Activated naive CD8-positive, alpha-beta T cell (primary cell): Measurements from ENCODE around the gene PKNOX2.

Experiments used
- H3K27ac Mint-ChIP-seq: one replicate; pipeline ENCODE4 v1.8.0; 2021; ENCODE audit warnings: mixed read lengths
- H3K27me3 Mint-ChIP-seq: one replicate; pipeline ENCODE4 v1.8.0; 2021; ENCODE audit warnings: mixed read lengths
- H3K36me3 Mint-ChIP-seq: one replicate; pipeline ENCODE4 v1.8.0; 2021; ENCODE audit warnings: mixed read lengths
- H3K4me1 Mint-ChIP-seq: one replicate; pipeline ENCODE4 v1.8.0; 2021; ENCODE audit warnings: low read depth, mixed read lengths
- H3K4me3 Mint-ChIP-seq: one replicate; pipeline ENCODE4 v1.8.0; 2021; ENCODE audit warnings: mild to moderate bottlenecking, mixed read lengths
- H3K9me3 Mint-ChIP-seq: one replicate; pipeline ENCODE4 v1.8.0; 2021; ENCODE audit warnings: low read depth, mixed read lengths

PKNOX2 gene

GRCh38 chr11:125441648-125442410, 277.3 kb downstream of the PKNOX2 start:
- no peak overlapping the region for H3K27ac Mint-ChIP-seq
- no peak overlapping the region for H3K4me3 Mint-ChIP-seq
- peaks cover 12% of the 10 kb centered on the region for H3K27me3 Mint-ChIP-seq
- H3K4me1 Mint-ChIP-seq = no peaks in the 10 kb centered on the region
- H3K9me3 Mint-ChIP-seq = no peaks in the 10 kb centered on the region
- no peaks in the 10 kb centered on the region for H3K36me3 Mint-ChIP-seq

DNA sequence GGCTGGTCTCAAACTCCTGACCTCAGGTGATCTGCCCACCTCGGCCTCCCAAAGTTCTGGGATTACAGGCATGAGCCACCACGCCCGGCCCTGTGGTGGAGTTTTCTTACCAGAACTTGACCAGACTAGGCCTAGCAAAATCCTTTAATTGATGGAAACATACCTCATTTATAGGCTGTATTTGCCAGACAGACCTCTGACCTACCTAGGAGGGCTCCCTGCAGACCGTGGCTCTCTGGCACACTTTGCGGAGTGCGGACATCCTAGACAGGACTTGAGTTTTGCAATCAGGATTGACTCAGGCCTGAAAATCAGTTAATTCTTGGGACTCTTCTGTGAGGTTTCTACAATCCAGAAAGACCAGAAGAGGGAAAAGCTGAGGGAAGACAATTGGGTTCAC, 278.4 kb downstream of the PKNOX2 start:
- no peaks in the 10 kb centered on the region for H3K36me3 Mint-ChIP-seq
- H3K9me3 Mint-ChIP-seq = no peaks in the 10 kb centered on the region
- H3K4me3 Mint-ChIP-seq = no peak overlapping the region
- H3K27ac Mint-ChIP-seq = no peak overlapping the region
- H3K27me3 Mint-ChIP-seq = peaks cover 10% of the 10 kb centered on the region
- H3K4me1 Mint-ChIP-seq = no peaks in the 10 kb centered on the region

DNA sequence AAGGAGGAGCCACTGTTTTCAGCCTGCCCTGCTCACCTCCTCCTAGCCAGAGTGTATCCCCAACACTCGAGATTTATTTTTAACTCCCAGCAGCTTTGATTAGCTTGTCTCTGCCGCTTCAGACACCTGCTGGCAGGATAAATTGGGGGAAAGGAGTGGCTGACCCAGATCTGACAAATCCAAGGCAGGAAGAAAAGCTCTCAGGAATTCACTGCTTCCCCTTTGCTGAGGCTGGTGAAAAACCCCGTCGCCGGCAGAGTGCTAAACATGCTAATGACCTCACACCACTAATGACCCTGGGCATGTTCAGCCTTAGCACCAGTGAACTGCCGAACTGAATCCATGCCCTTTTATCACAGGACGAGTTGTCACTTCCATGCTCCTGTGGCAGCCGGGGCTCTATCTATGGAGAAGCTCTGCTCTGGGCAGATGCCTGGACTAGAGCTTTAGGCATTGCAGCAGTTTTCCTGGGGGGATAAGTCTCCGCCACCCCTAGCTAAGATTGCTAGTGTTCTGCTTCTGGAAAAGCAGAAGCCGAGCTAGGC, 279.3 kb downstream of the PKNOX2 start:
- Mint-ChIP-seq H3K4me1 (no peaks in the 10 kb centered on the region), H3K36me3 (no peaks in the 10 kb centered on the region)

DNA sequence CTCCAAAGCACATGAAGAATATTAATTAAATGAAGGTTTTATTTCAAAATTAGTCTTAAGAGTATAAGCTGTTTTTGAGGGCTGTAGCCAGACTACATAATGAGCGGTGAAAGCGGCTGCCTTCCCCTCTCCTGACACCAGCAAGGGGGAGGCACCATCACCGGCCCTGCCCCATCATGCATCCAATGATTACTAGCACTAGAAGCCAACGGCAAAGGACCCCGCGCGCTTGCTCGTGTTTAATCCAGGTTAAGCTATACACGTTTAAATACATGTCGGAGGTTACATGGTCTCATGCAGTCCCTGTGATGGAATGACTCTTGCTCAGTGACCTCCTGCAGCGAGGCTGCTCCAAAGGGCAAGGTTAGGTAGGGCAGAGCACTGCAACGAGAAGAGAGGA, 281.2 kb downstream of the PKNOX2 start:
- Mint-ChIP-seq H3K27ac (no peak overlapping the region), H3K36me3 (no peaks in the 10 kb centered on the region), H3K4me3 (no peak overlapping the region), H3K27me3 (peaks cover 7% of the 10 kb centered on the region), H3K9me3 (no peaks in the 10 kb centered on the region), H3K4me1 (no peaks in the 10 kb centered on the region)

More for the DNA sequence above, 279.3 kb downstream of the PKNOX2 start:
- Mint-ChIP-seq H3K4me3 (no peak overlapping the region), H3K27me3 (peaks cover 10% of the 10 kb centered on the region), H3K27ac (no peak overlapping the region), H3K9me3 (no peaks in the 10 kb centered on the region)

- H3K27ac Mint-ChIP-seq = no peak overlapping the region
- H3K4me3 Mint-ChIP-seq = no peak overlapping the region
- H3K9me3 Mint-ChIP-seq = no peaks in the 10 kb centered on the region
- no peaks in the 10 kb centered on the region for H3K36me3 Mint-ChIP-seq
- H3K27me3 Mint-ChIP-seq = peaks cover 2% of the 10 kb centered on the region
- H3K4me1 Mint-ChIP-seq = peaks cover under 1% of the 10 kb centered on the region
Observed at GRCh38 chr11:125446279-125446678, 281.7 kb downstream of the PKNOX2 start.

DNA sequence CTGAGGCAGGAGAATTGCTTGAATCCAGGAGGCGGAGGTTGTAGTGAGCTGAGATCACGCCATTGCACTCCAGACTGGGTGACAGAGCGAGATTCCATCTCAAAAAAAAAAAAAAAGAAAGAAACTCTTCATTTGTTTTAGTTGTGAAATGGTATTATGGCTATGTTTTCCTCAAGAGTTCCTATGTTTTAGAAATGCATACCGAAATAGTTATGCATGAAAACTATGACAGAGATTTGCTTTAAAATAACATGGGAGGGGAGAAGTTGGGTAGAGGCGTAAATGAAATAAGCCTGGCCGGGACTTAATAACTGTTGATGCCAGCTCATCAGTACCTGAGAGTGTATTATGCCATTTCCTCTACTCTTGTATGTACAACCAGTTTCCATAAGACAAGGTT, 283.2 kb downstream of the PKNOX2 start:
- H3K9me3 Mint-ChIP-seq = no peaks in the 10 kb centered on the region
- H3K4me3 Mint-ChIP-seq = no peak overlapping the region
- H3K4me1 Mint-ChIP-seq = peaks cover 6% of the 10 kb centered on the region
- H3K27ac Mint-ChIP-seq = no peak overlapping the region
- peaks cover 2% of the 10 kb centered on the region for H3K27me3 Mint-ChIP-seq
- no peaks in the 10 kb centered on the region for H3K36me3 Mint-ChIP-seq

- Mint-ChIP-seq H3K9me3 (no peaks in the 10 kb centered on the region), H3K36me3 (no peaks in the 10 kb centered on the region), H3K27ac (no peak overlapping the region), H3K27me3 (peaks cover 2% of the 10 kb centered on the region), H3K4me3 (no peak overlapping the region), H3K4me1 (peaks cover 6% of the 10 kb centered on the region)
Observed at GRCh38 chr11:125448136-125448535, 283.6 kb downstream of the PKNOX2 start.

DNA sequence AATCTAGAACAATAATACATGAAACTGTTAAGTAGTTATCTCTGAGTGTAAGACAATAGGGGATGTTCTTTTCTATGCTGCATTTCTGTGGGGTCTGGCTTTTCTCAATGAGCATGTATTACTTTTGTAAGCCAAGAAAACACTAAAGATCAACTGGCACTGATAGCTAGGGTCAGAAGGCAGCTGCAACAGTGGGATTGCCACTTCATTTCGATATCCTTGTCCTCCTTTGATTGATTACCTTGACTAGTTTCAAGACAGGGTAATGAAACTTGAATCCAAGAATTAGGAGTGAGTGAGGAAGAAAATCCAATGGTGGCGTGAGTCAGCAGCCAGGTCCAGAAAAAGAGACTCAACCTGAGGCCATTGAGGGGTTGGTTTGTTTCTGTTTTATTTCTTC, 285.0 kb downstream of the PKNOX2 start:
- H3K27me3 Mint-ChIP-seq = no peaks in the 10 kb centered on the region
- no peaks in the 10 kb centered on the region for H3K9me3 Mint-ChIP-seq
- H3K4me1 Mint-ChIP-seq = peaks cover 6% of the 10 kb centered on the region
- H3K36me3 Mint-ChIP-seq = no peaks in the 10 kb centered on the region
- no peak overlapping the region for H3K27ac Mint-ChIP-seq
- no peak overlapping the region for H3K4me3 Mint-ChIP-seq

DNA sequence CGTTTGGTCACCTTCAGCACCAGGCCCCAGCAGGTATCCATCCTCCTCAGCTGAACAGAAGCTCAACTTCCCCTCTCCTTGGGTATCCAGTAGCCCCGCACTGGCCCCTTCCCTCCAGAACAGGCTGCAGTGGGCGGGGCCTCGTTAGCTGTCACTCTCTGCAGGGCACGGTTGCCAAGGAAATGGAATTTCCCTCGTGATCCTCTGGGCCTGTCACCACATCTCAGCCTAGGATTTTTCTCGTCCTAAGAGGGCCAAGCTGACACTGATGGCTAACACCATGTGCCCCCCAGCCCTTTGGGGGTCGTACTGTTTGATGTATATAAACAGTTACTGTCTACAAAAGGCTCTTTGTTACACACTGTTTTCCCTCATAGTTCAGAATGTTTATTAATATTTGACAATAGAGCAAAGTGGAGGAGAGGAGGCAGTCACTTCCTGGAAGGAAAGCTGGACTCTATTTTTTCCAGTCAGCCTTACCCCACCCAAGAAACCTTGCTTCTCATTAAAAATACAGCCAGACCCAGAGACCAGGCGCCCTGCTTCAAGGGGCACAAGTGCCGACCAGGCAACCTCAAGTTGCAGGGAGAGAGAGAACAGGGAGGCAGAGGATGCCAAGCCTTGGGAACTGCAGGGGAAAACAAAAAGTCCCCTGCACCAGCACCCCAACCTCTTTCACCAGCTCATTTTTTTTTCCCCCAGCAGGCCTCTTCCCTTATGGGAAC, 287.0 kb downstream of the PKNOX2 start:
- Mint-ChIP-seq H3K4me1 (peaks cover 6% of the 10 kb centered on the region), H3K27ac (no peak overlapping the region), H3K27me3 (no peaks in the 10 kb centered on the region), H3K9me3 (no peaks in the 10 kb centered on the region), H3K4me3 (no peak overlapping the region), H3K36me3 (no peaks in the 10 kb centered on the region)

DNA sequence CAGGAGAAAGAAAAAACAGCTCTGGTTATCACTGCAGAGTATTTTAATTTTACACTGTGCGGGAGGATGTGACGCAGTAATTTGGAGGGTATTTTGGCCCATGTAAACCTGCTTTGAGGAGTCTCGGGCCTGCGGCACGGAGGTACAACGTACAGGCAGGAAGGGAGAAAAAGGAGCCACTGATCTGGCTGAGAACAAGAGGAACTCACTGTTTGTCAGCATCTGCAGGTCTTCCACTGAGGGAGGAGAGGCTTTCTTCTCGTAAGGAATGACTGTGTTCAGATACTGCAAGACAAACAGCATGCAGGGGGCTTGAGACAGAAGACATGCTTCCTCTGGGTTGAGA, 287.5 kb downstream of the PKNOX2 start:
- H3K27ac Mint-ChIP-seq = no peak overlapping the region
- H3K9me3 Mint-ChIP-seq = no peaks in the 10 kb centered on the region
- H3K4me1 Mint-ChIP-seq = peaks cover 6% of the 10 kb centered on the region
- H3K4me3 Mint-ChIP-seq = no peak overlapping the region
- no peaks in the 10 kb centered on the region for H3K27me3 Mint-ChIP-seq
- no peaks in the 10 kb centered on the region for H3K36me3 Mint-ChIP-seq

DNA sequence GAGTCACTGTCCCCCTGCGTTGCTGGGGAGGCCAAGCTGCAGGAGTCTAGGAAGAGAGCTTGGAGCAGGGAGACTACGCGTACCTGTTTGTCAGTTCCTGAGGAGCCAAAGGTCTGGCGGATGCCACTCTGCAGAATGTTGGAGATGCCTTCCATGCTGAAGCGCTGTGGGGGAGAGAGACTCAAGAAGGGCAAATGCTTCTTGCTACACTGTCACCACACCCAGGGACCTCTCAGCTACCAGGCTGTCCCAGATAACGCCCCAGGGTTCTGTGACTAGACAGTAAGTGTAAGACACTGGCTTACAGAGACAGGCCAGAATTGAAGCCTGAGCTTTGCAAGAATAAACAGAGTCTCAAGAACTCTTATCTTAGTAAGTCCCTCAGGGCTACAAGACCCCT, 289.5 kb downstream of the PKNOX2 start:
- H3K36me3 Mint-ChIP-seq = no peaks in the 10 kb centered on the region
- no peak overlapping the region for H3K4me3 Mint-ChIP-seq
- no peaks in the 10 kb centered on the region for H3K27me3 Mint-ChIP-seq
- H3K4me1 Mint-ChIP-seq = peaks cover 6% of the 10 kb centered on the region
- no peak overlapping the region for H3K27ac Mint-ChIP-seq
- no peaks in the 10 kb centered on the region for H3K9me3 Mint-ChIP-seq

- no peaks in the 10 kb centered on the region for H3K36me3 Mint-ChIP-seq
- peaks cover 6% of the 10 kb centered on the region for H3K4me1 Mint-ChIP-seq
- no peak overlapping the region for H3K4me3 Mint-ChIP-seq
- H3K27me3 Mint-ChIP-seq = no peaks in the 10 kb centered on the region
- H3K27ac Mint-ChIP-seq = no peak overlapping the region
- no peaks in the 10 kb centered on the region for H3K9me3 Mint-ChIP-seq
Observed at GRCh38 chr11:125455851-125456250, 291.3 kb downstream of the PKNOX2 start.

GRCh38 chr11:125457814-125458343, 293.3 kb downstream of the PKNOX2 start:
- no peaks in the 10 kb centered on the region for H3K9me3 Mint-ChIP-seq
- H3K4me3 Mint-ChIP-seq = no peak overlapping the region
- no peaks in the 10 kb centered on the region for H3K4me1 Mint-ChIP-seq
- H3K36me3 Mint-ChIP-seq = no peaks in the 10 kb centered on the region
- peaks cover 1% of the 10 kb centered on the region for H3K27me3 Mint-ChIP-seq
- H3K27ac Mint-ChIP-seq = no peak overlapping the region

- Mint-ChIP-seq H3K9me3 (no peaks in the 10 kb centered on the region), H3K27me3 (peaks cover 1% of the 10 kb centered on the region), H3K27ac (no peak overlapping the region), H3K4me1 (no peaks in the 10 kb centered on the region), H3K4me3 (no peak overlapping the region), H3K36me3 (no peaks in the 10 kb centered on the region)
Observed at GRCh38 chr11:125460275-125460674, 295.7 kb downstream of the PKNOX2 start.

- Mint-ChIP-seq H3K4me3 (no peak overlapping the region), H3K4me1 (no peaks in the 10 kb centered on the region), H3K27me3 (peaks cover 1% of the 10 kb centered on the region), H3K9me3 (no peaks in the 10 kb centered on the region), H3K27ac (no peak overlapping the region), H3K36me3 (no peaks in the 10 kb centered on the region)
Observed at GRCh38 chr11:125463590-125464269, 299.2 kb downstream of the PKNOX2 start.
